Measurements from ENCODE around the gene NCOA4. TPM values are rescaled to one million over a fixed set of nuclear protein-coding genes. Genes with fewer than 3 reads are reported as not detected.

The NCOA4 gene
- total RNA-seq, 4 donors from 2014 or later = 84.3 to 135 (median 113) TPM

DNA sequence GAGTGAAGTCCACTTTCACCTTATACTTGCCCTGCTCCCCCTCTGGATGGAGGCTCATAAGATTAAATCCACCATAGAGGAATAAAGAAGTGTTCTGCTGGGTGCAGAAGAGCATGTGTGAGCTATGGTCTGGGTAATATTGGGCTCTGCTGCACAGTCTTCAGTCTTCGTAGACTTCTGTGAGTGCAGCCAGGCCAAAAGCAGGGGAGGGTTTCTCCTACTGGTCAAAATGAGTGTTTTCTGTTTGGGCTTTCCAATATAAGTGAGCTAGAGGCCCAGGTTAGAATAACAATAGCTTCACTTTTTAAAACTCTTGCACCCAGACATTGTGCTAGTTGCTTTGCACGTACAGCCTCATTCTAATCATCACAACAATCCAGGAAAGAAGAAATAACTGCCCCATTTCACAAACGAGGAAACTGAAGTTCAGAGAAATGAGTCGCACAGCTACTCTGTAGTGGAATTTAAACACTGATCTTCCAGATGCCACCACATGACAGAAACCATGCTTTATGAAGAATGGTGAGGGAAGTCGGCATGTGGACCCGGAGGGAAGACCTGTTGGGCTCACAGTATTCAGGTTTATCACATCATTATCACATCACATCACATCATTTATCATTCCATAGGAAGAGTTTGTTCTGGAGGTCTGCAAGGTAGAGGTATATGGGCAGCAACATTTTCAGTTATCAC lies 39.5 kb upstream of the NCOA4 start:
- Histone ChIP-seq H3K27ac (no peak overlapping the region), H3K36me3 (no peaks in the 10 kb centered on the region), H3K4me3 (no peak overlapping the region), H3K9me3 (peaks cover 0 to 11% (median 0%) of the 10 kb centered on the region in 4 donors), H3K4me1 (no peaks in the 10 kb centered on the region), H3K27me3 (no peaks in the 10 kb centered on the region)
- TF ChIP-seq EP300 (IDR thresholded peaks at IDR 0.05) = no peak
- no peak for DNase-seq (ENCODE audit: low spot score in 2 of 2)
- 67 to 73% methylated on average over 6 of the region's 6 CpGs for WGBS, 2 donors

DNA sequence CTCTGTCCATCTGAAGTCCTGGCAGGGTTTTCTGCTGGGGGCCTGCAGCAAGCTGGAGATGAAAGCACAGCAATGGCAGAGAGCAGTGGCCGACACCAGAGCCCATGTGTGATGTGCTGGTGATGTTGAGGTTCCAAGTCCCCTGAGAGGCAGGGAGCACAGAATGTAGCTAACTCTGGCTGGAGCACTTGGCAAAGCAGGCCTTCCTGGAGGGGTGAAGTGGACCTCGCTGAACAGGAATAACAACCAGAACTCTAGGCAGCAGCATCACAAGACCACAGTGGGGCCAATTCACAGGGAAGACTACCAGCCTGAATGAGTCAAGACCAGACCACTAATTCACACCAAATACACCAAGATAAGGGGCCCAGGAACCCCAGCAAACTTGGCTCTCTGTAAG lies 38.5 kb upstream of the NCOA4 start:
- H3K9me3 ChIP-seq = peaks cover 0 to 11% (median 0%) of the 10 kb centered on the region in 4 donors
- H3K27ac ChIP-seq = no peak overlapping the region
- WGBS, 2 donors = 72 to 87% methylated on average over 2 of the region's 2 CpGs
- TF ChIP-seq POLR2A (IDR thresholded peaks at IDR 0.05) = no peak
- TF ChIP-seq, protein P1, sequence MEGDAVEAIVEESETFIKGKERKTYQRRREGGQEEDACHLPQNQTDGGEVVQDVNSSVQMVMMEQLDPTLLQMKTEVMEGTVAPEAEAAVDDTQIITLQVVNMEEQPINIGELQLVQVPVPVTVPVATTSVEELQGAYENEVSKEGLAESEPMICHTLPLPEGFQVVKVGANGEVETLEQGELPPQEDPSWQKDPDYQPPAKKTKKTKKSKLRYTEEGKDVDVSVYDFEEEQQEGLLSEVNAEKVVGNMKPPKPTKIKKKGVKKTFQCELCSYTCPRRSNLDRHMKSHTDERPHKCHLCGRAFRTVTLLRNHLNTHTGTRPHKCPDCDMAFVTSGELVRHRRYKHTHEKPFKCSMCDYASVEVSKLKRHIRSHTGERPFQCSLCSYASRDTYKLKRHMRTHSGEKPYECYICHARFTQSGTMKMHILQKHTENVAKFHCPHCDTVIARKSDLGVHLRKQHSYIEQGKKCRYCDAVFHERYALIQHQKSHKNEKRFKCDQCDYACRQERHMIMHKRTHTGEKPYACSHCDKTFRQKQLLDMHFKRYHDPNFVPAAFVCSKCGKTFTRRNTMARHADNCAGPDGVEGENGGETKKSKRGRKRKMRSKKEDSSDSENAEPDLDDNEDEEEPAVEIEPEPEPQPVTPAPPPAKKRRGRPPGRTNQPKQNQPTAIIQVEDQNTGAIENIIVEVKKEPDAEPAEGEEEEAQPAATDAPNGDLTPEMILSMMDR (IDR thresholded peaks at IDR 0.05) = no peak
- no peak for TF ChIP-seq EP300 (IDR thresholded peaks at IDR 0.05)
- H3K27me3 ChIP-seq = no peaks in the 10 kb centered on the region
- H3K4me3 ChIP-seq = no peak overlapping the region
- no peak for DNase-seq (ENCODE audit: low spot score in 2 of 2)
- no peaks in the 10 kb centered on the region for H3K4me1 ChIP-seq
- no peaks in the 10 kb centered on the region for H3K36me3 ChIP-seq

DNA sequence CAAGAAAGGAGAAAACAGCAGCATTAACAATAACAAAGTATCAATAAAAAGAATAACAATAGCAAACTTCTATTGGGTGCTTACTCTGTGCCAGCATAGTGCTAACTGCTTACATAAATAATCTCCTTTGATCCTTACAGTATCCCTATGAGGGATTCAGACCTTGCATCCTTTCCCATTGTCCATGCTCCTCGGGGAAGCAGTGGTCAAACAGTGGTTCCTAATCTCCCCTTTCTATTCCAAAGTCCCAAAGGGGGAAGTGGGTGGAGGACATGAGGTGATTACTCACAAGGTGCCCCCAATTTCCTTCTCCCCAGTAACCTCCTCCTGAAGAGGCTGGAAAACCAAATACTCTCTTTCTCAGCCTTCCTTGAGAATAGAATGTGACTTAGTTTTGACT lies 37.7 kb upstream of the NCOA4 start:
- peaks cover 0 to 9% (median 0%) of the 10 kb centered on the region in 4 donors for H3K9me3 ChIP-seq
- no peak overlapping the region for H3K4me3 ChIP-seq
- no peak for DNase-seq (ENCODE audit: low spot score in 2 of 2)
- H3K4me1 ChIP-seq = no peaks in the 10 kb centered on the region
- WGBS, 2 donors = 70 to 77% methylated on average over 1 of the region's 1 CpG
- H3K27ac ChIP-seq = no peak overlapping the region
- no peaks in the 10 kb centered on the region for H3K27me3 ChIP-seq
- H3K36me3 ChIP-seq = no peaks in the 10 kb centered on the region
- no peak for TF ChIP-seq EP300 (IDR thresholded peaks at IDR 0.05)
- TF ChIP-seq, protein P1 (IDR thresholded peaks at IDR 0.05) = no peak
- no peak for TF ChIP-seq POLR2A (IDR thresholded peaks at IDR 0.05)

DNA sequence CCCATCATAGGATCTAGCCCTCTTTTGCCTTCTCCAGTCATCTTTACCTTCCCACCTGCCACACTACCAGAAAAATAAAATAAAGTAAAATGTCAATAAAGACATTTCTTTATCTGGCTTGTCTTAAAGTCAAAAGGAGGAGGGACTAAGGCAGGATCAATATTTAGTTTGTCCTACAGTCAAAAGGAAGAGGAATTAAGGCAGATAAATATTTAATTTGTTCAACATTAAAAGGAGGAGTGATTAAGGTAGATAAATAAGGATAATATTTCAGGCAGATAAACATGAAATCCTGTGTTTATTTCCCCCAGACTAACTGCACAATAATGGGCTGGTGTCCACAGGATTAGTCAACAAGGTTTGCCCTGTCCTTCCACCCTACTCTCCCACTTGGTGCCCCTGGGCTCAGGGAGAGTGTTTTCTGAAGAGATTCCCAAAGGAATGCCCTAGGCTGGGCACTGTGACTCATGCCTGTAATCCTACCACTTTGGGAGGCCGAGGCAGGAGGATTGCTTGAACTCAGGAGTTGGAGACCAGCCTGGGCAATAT lies 33.9 kb upstream of the NCOA4 start:
- no peak overlapping the region for H3K4me3 ChIP-seq
- DNase-seq (ENCODE audit: low spot score in 2 of 2) = no peak
- no peak overlapping the region for H3K27ac ChIP-seq
- H3K4me1 ChIP-seq = no peaks in the 10 kb centered on the region
- H3K36me3 ChIP-seq = no peaks in the 10 kb centered on the region
- TF ChIP-seq, protein P1 (IDR thresholded peaks at IDR 0.05) = no peak
- 80 to 93% methylated on average over 1 of the region's 1 CpG for WGBS, 2 donors
- H3K27me3 ChIP-seq = no peaks in the 10 kb centered on the region
- peaks cover 0 to 7% (median 0%) of the 10 kb centered on the region in 4 donors for H3K9me3 ChIP-seq

DNA sequence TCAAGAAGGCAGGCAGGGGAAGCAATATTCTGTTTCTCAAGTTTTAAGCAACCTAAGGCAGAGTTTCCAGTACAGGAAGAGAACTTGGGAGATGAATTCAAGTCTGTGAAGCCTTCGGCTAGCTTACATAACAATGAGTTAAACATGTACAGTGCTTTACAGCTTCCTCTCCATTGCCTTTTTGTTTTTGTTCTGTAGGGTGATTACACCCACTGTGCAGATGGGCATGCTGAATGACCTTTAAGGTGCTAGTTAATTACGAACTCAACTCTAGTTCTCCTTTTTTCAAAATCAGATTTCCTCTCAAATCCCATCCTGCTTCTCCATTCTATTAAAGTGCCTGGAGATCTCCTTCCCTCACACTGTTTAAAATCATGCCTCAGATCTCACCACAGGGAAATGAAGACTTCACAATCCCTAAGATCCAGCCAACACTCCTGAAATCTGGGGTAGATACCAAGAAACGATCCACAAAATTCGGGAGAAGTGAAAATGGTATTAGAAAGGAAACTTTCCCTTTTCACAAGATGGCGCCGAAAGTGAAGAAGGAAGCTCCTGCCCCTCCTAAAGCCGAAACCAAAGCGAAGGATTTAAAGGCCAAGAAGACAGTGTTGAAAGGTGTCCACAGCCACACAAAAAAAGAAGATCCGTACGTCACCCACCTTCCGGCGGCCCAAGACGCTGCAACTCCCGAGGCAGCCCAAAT lies 32.5 kb upstream of the NCOA4 start:
- H3K27me3 ChIP-seq = no peaks in the 10 kb centered on the region
- H3K4me1 ChIP-seq = no peaks in the 10 kb centered on the region
- no peak overlapping the region for H3K4me3 ChIP-seq
- no peaks in the 10 kb centered on the region for H3K36me3 ChIP-seq
- H3K9me3 ChIP-seq = no peaks in the 10 kb centered on the region
- DNase-seq (ENCODE audit: low spot score in 2 of 2) = no peak
- WGBS, 2 donors = 89% methylated on average over 14 of the region's 14 CpGs
- H3K27ac ChIP-seq = no peak overlapping the region
- no peak for TF ChIP-seq POLR2A (IDR thresholded peaks at IDR 0.05)
- TF ChIP-seq, protein P1 (IDR thresholded peaks at IDR 0.05) = no peak
- no peak for TF ChIP-seq EP300 (IDR thresholded peaks at IDR 0.05)

Data from tibial nerve (tissue), 4 donors.